ENCODE data around the gene ZFYVE28.

Gene ZFYVE28

DNA sequence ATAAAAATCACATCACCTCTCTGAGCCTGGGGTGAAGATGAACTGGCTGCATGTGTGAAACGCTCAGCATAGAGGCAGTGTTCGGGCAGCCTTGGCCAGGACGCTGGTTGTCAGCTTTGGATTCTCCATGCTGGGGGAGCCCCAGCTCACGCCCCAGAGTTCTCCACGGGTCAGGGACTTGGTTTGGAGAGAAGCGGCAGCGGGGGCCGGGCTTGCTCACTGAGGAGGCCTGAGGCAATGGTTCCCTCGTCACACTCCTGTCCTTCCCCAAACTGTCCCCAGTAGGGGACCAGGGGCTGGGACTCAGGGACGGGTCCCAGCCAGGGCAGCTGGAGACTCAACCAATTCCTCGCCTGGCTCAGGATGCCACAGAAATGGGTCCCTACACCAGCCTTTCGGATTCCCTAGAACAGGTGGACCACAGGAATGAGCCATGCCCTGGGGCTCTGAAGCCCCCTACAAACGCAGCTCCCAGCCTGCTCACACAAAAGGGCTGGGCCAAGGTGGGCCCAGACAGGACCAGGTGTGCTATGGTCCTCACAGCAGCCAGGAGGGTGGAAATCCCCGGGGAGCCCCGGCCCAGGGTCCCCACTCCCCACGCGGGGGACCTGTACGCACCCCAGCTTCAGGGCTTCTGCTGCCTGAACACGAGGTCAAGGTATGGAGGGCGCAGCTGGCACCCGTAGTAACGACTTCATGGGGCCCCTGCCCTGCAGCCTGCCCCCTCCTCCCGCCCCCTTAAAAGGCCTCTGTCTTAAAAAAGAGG is 157.9 kb downstream of the ZFYVE28 start:
- H3K9me3 Mint-ChIP-seq, result no peaks in the 10 kb centered on the region
- H3K4me1 Mint-ChIP-seq, result peaks cover 5% of the 10 kb centered on the region
- H3K27me3 Mint-ChIP-seq, result no peaks in the 10 kb centered on the region
- DNase-seq, result peak; percentile 20
- CTCF ChIA-PET, result no interaction called here
- no peaks in the 10 kb centered on the region for H3K36me3 Mint-ChIP-seq
- H3K4me3 Mint-ChIP-seq, result peak overlapping the region; percentile 68
- peak overlapping the region; percentile 77 for H3K27ac Mint-ChIP-seq

DNA sequence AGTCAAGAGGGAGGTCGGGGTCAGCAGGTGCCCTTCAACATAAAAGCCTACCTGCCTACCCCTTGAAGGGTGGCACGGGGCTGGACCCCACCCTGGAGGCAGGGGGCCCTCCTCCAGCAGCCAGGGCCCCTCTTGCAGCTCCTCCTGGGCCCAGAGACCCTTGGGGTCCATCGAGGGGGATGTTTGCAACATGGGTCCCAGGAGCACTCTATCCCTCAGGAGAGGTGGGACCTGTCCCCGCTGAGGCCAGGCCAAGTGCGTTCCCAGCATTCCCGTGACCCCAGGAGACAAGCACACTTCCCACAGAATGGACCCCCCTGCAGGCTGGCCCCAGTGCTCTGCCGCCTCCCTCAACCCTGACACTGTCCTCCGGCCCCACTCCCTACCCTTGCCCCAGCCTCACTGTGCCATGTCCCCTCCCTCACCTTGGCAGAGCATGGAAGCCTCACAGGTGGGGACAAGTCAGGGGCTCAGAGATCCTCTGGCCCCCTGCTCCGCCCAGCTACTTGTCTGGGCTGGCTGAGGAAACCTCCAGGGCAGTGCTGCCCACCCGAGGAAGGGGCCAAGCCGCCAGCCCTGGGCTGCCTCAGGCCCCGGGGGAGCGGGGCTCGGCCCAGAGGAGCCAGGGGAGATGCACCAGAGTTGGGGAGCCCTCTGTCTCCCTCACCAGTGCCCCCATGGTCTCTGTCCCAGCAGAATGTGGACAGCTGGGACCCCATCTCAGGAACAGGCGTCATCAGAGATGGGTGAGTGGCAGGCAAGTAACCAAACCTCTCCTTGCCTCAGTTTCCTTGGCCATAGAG is 158.7 kb downstream of the ZFYVE28 start:
- Mint-ChIP-seq H3K27me3 (no peaks in the 10 kb centered on the region), H3K9me3 (no peaks in the 10 kb centered on the region), H3K4me1 (peaks cover 5% of the 10 kb centered on the region), H3K4me3 (peak overlapping the region; percentile 28), H3K27ac (peak overlapping the region; percentile 45), H3K36me3 (no peaks in the 10 kb centered on the region)
- DNase-seq, result peak; percentile 20
- CTCF ChIA-PET, result no interaction called here

DNA sequence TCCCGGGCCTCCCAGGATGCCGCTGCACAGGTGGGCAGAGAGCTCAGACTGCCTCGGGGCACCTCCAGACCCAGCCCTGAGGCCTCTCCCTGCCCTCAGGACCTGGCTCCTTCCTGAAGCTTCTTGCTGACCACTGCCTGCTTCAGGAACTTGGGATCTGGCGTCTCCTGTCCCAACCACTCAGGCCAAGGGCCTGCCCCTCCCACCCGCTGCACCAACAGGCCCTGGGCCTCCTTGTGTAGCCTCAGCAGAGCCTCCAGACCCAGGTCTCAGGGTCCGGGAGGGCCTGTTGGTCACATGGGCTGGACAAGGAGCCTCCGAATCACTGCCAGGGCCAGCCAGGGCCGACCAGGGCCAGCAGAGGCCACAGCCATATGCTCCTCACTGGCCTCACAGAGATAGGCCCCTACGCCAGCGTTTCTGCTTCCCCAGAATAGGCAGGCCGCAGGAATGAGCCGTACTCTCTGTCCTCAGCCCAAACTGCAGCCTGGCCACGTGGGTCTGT is 159.4 kb downstream of the ZFYVE28 start:
- no peaks in the 10 kb centered on the region for H3K27me3 Mint-ChIP-seq
- no peak overlapping the region for H3K27ac Mint-ChIP-seq
- no peak overlapping the region for H3K4me3 Mint-ChIP-seq
- CTCF ChIA-PET, result no interaction called here
- H3K36me3 Mint-ChIP-seq, result no peaks in the 10 kb centered on the region
- peak; percentile 17 for DNase-seq
- H3K9me3 Mint-ChIP-seq, result no peaks in the 10 kb centered on the region
- H3K4me1 Mint-ChIP-seq, result peaks cover 5% of the 10 kb centered on the region

DNA sequence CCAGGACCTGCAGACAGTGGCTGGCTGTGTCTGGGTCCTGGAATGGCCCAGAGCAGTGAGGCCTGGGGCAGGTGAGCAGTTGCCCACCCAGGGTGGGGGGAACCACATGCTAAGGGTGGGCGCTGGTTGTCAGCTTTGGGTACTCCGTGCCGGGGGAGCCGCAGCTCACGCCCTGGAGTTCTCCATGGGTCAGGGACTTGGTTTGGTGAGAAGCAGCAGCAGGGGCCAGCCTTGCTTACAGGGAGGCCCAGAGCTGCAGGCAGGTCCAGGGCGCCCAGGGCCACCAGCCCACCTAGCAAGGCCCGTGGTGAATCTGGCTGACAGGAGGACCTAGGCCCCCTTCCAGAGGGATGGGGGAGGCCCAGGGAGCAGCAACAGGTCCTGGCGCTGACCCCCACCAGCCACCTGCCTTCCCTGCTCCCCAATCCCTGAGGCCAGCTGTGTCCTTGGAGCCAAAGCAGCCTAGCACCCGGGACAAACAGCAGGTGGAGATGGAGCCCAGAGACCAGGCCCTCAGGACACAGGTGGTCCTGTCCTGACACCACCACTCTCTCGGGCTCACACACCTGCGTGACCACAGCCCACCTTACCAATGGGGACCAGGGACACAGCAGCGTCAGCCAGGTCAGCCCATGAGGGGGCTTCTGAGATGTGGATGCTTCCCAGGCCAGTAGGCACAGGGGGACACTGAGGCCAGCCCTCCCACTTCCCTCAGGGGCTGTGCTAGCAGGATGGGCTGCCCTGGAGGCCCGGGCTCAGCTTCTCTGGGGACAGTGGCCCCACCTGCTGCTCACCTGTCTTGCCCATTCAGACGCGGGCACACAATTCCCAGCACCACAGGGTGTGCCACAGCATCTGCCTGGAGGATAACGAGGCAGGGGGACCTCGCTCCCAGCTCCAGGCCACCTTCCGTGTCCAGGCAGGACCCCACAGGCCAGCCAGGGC is 160.1 kb downstream of the ZFYVE28 start:
- H3K4me1 Mint-ChIP-seq, result peaks cover 2% of the 10 kb centered on the region
- no peaks in the 10 kb centered on the region for H3K36me3 Mint-ChIP-seq
- CTCF ChIA-PET, result interaction anchor here (1.4 to 1.7 kb wide), 2 partner anchors 10 to 38 kb away, joined by 3 to 4 read pairs; no protein-coding TSS in a partner anchor

DNA sequence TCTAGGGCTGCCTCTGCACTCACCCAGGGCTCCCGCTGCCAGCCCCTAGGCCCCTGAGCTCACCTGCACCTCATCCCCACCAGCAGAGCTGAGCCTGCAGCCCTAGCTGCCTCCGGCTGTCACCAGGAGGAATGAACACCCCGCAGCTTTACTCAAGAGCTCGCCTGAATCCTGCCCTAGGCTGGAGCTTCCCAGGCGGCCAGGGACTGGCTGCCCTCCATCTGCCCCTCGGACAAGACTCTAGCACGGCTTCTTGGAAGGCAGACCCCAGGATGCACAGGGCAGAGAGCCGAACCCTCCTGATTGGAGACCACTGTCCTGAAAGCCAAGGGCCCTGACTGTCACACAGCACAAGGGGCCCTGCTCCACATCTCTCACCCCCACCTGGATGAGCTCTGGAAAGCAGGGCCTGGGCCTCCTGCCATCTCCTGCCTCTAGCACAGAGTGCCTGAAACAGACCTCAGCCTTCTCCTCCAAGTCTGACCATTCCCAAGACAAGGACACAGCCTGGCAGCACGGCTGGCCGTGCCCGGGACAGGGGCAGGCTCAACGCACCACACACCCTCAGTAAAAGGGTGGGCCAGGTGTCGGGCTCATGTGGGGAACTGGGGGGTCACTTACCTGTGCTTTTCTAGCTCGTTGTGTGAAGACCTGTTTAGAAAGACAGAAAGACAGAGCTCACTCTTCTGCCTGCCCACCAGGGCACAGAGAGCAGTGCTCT is 160.9 kb downstream of the ZFYVE28 start:
- Mint-ChIP-seq H3K36me3 (no peaks in the 10 kb centered on the region), H3K9me3 (no peaks in the 10 kb centered on the region), H3K27ac (no peak overlapping the region), H3K27me3 (no peaks in the 10 kb centered on the region), H3K4me3 (no peak overlapping the region), H3K4me1 (no peaks in the 10 kb centered on the region)
- DNase-seq, result peak; percentile 12
- CTCF ChIA-PET, result interaction anchor here (1.4 to 1.7 kb wide), 2 partner anchors 9 to 37 kb away, joined by 3 to 4 read pairs; no protein-coding TSS in a partner anchor

More for the DNA sequence above, 160.1 kb downstream of the ZFYVE28 start:
- H3K4me3 Mint-ChIP-seq, result no peak overlapping the region
- H3K27ac Mint-ChIP-seq, result no peak overlapping the region
- no peaks in the 10 kb centered on the region for H3K27me3 Mint-ChIP-seq
- peak; percentile 20 for DNase-seq
- H3K9me3 Mint-ChIP-seq, result no peaks in the 10 kb centered on the region

DNA sequence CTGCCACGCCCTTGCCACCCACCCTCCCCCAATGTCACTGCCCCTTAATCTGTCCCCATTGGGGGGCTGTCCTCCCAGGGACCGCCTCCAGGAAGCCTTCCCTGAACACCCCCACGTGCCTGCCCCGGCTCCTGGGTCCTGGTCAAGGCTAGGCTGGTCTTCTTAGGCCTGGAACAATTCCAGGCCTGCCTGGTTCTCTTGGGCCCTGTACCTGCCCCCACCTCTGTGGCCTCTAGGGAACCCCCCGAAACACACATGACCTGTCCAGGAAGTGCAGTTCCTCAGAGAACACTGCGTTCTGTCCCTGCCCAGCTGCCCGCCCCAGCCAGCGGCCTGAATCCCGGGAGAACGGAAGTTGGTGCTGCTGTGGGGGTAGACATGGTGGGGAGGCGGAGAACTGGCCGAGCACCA is 161.7 kb downstream of the ZFYVE28 start:
- Mint-ChIP-seq H3K9me3 (no peaks in the 10 kb centered on the region), H3K4me1 (no peaks in the 10 kb centered on the region), H3K4me3 (no peak overlapping the region), H3K27ac (no peak overlapping the region), H3K27me3 (no peaks in the 10 kb centered on the region), H3K36me3 (no peaks in the 10 kb centered on the region)
- CTCF ChIA-PET, result interaction anchor here (1.4 to 1.7 kb wide), 2 partner anchors 8 to 37 kb away, joined by 3 to 4 read pairs; no protein-coding TSS in a partner anchor
- peak; percentile 17 for DNase-seq

DNA sequence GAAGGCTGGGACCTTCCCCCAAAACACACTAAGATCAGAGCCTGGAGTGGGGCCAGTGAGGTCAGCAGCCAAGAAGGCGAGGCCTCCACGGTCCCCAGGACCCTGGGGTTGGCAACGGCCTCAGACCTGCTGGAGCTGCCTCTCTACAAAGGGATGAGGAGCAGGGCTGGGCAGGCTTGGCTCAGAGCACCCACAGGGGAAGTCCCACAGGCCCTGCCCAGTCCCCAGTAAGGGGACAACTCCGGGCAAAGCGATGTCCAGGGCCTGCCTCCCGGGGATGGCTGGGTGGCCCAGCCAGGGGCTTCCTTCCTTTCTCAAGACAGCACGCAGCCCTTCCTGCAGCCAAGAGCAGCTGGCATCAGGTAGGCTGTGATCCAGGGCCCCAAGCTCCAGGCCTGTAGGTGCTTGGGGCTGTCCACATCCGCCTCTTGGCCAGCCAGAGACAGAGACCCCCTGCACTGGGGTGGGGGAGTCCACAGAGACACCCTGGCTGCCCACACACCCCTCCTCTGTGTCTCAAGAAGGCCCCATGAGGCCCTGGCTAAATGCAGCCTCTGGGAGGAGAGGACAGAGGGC is 162.2 kb downstream of the ZFYVE28 start:
- H3K27ac Mint-ChIP-seq, result no peak overlapping the region
- peak; percentile 13 for DNase-seq
- H3K27me3 Mint-ChIP-seq, result no peaks in the 10 kb centered on the region
- CTCF ChIA-PET, result interaction anchor here (1.7 kb wide), 1 partner anchor 8 kb away, joined by 3 read pairs; no protein-coding TSS in a partner anchor
- H3K36me3 Mint-ChIP-seq, result no peaks in the 10 kb centered on the region
- H3K4me3 Mint-ChIP-seq, result no peak overlapping the region
- H3K9me3 Mint-ChIP-seq, result no peaks in the 10 kb centered on the region
- no peaks in the 10 kb centered on the region for H3K4me1 Mint-ChIP-seq

DNA sequence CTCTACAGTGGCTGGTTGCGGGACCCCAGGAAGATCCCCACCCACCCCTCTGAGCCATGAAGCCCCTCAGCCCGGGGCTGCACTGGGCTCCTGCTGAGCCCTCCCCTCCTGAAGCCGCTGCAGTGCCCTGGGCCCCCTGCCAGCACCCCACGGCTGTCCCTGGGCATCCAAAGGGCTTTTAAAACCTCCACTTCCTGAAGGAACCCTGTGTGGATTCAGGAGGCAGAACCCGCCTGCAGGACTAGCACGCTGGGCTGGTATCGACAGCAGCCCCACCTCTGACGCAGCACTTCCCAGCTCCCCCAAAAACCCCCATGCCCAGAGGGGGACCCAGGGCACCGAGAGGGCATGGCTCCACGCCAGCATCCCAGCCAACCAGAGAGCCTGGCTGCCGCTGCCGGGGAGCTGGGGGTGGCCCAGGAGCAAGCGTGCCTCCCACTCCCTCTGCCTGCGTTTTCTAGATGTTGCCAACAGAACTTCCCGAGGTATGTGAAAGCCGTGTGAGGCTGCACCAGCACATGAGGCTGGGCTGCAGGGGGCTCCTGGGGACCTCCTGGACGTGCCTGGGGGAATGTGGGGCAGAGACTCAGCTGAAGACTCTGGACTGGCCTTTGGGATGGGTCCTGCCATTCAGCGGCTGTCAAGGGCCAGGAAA is 162.8 kb downstream of the ZFYVE28 start:
- Mint-ChIP-seq H3K27me3 (no peaks in the 10 kb centered on the region), H3K9me3 (no peaks in the 10 kb centered on the region), H3K36me3 (no peaks in the 10 kb centered on the region), H3K4me3 (no peak overlapping the region), H3K27ac (no peak overlapping the region), H3K4me1 (no peaks in the 10 kb centered on the region)
- CTCF ChIA-PET, result no interaction called here
- peak; percentile 17 for DNase-seq

DNA sequence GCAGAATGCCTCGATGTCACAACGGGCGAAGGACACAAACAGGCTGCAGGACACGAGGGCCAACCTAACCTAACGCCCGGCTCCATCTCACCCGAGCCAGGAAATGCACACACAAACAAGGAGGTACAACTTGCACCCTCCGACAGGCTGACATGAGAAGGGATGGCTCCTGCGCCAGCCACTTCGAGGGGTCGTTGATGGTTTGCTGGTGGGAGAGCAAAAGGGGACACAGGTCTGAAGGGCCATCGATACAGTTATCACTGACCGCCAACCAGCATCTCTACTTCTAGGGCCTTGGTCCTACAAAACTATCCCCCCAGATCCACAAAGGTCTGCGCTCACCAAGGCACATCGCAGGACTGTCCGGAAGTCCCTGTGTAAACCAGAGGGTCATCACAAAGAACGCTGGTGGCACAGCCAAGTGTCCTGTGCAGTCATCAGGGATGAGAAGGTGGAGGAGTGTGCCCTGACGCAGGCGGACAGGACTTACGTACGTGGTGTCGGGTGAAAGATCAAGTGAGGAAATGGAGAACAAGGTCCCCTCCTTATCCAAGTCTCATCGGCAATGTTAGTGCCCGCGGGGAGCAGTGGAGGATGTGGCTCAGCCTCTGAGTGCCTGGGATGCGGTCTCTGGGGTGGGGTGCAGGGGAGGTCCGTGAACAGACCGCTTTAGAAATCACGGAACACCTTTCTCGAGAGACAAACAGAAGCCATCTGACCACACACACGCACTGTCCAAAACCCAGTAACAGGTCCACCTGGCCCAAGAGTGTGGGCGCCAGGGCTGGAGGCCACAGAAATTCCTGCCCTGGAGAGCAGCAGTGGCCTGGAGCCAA is 163.6 kb downstream of the ZFYVE28 start:
- Mint-ChIP-seq H3K36me3 (peaks cover 2% of the 10 kb centered on the region), H3K4me1 (no peaks in the 10 kb centered on the region), H3K27ac (no peak overlapping the region), H3K4me3 (no peak overlapping the region), H3K27me3 (no peaks in the 10 kb centered on the region), H3K9me3 (no peaks in the 10 kb centered on the region)
- CTCF ChIA-PET, result no interaction called here
- peak; percentile 20 for DNase-seq

DNA sequence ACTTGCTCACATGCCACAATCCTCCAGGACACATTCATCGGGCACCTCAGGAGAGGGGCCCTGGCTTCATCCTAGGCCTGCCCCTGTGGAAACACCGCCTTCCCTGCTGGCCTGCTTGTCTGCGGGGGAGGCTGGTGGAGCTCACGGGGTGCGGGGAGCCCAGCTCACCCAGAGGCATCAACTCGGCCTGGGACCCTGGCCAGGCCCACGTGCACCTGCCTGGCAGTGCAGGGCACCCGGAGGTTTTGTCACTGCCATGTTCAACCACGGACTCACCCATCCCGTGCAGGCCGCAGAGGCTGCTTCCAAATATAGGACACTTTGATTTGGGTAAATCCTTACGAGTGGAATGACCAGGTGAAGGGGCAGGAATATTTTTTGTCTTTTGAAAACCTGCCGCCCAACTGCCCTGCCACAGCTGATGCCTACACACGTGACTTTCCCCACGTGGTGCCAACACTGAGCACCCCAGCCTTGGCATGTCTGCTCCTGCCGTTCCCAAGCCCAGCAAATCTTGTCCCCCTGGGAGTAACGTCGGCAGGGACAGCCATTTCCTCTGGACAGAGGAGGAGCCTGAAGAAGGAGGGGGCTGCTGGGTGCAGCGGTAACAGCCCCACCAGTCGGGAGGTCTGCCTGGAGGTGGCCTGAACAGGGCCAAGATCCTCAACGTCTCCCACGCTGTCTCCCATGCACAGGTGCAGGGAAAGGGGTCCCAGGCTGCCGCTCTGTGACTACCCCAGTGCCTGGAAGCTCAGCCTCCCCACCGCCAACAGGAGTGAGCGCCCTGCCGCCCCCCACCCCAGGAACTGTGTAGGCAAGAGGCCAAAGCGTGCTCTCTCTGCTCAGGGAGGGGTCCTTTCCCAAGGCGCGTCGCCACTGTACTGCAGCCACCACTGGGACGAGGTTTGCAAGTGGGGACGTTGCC is 165.0 kb downstream of the ZFYVE28 start:
- no peak overlapping the region for H3K27ac Mint-ChIP-seq
- DNase-seq, result no peak
- H3K4me1 Mint-ChIP-seq, result no peaks in the 10 kb centered on the region
- no peaks in the 10 kb centered on the region for H3K9me3 Mint-ChIP-seq
- no peaks in the 10 kb centered on the region for H3K27me3 Mint-ChIP-seq
- H3K36me3 Mint-ChIP-seq, result peaks cover 2% of the 10 kb centered on the region
- no peak overlapping the region for H3K4me3 Mint-ChIP-seq
- CTCF ChIA-PET, result no interaction called here

DNA sequence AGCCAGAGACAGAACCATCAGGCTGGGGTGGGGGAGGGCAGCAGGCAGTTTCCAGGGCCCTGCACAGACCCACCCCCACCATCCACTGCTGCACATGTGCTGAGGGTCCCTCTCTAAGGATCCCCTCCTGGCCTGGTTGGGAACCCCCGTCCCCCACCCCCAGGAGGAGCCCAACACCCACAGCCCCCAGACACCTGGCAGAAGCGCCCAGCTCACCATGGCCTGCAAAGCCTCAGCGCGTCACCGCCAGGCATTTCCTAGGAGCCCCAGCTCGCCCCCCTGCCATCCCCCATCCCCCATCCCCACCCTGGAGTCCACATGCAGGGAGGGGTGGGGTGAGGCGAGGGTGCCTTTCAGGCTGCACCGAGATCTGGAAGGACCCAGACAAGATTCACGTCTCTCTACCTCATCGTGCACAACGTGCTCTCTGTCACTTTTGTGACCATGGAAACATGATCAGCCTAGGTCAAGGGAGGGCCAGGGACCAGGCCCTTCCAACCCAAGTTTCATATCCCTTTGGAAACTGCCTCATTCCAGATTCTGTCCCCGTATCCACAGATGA is 165.8 kb downstream of the ZFYVE28 start:
- no peaks in the 10 kb centered on the region for H3K9me3 Mint-ChIP-seq
- no peak overlapping the region for H3K27ac Mint-ChIP-seq
- no peak overlapping the region for H3K4me3 Mint-ChIP-seq
- H3K27me3 Mint-ChIP-seq, result no peaks in the 10 kb centered on the region
- CTCF ChIA-PET, result no interaction called here
- H3K36me3 Mint-ChIP-seq, result peaks cover 2% of the 10 kb centered on the region
- H3K4me1 Mint-ChIP-seq, result no peaks in the 10 kb centered on the region
- DNase-seq, result no peak
